Activated T-helper 2 cell treated with anti-CD3 and anti-CD28 coated beads, Interferon-gamma antibody, Interleukin-2, Interleukin-4, amounts not matched to agents 10 μg/mL and 5 μg/mL and 100 μg/mL, durations not matched to agents 14 hours and 24 hours and 36 hours (primary cell): Measurements from ENCODE around the gene NSUN7. TPM values are rescaled to one million over a fixed set of nuclear protein-coding genes. Genes with fewer than 3 reads are reported as not detected.

ENCODE experiments used
- DNase-seq: peaks from one replicate; pipeline ENCODE4 v3.0.0; 2021; ENCODE audit warnings: low spot score
- H3K27ac Mint-ChIP-seq: one replicate; pipeline ENCODE4 v1.8.0; 2021; ENCODE audit warnings: mixed read lengths
- H3K27me3 Mint-ChIP-seq: one replicate; pipeline ENCODE4 v1.8.0; 2021; ENCODE audit warnings: low read depth, mixed read lengths
- H3K36me3 Mint-ChIP-seq: one replicate; pipeline ENCODE4 v1.8.0; 2021; ENCODE audit warnings: low read depth, mixed read lengths
- H3K4me1 Mint-ChIP-seq: one replicate; pipeline ENCODE4 v1.8.0; 2021; ENCODE audit warnings: low read depth, mixed read lengths
- H3K4me3 Mint-ChIP-seq: one replicate; pipeline ENCODE4 v1.8.0; 2021; ENCODE audit warnings: low read depth, mild to moderate bottlenecking, moderate library complexity, mixed read lengths
- H3K9me3 Mint-ChIP-seq: one replicate; pipeline ENCODE4 v1.8.0; 2021; ENCODE audit warnings: mixed read lengths
- intact Hi-C: fragments of 100-400 bp; cut with micrococcal nuclease; formaldehyde crosslinking; loops from one replicate; pipeline ENCODE4 v1.15.1; 2023
- total RNA-seq: library from RNA; stranded (reverse); gene quantifications from 2 replicates; pipeline ENCODE4 v1.2.3, GENCODE V29; 2022

The NSUN7 gene
- total RNA-seq, 1 donor from 2014 or later: not detected

- no peaks in the 10 kb centered on the region for H3K9me3 Mint-ChIP-seq
- intact Hi-C loops: no loop called here
- no peak overlapping the region for H3K4me3 Mint-ChIP-seq
- no peak for DNase-seq
- H3K36me3 Mint-ChIP-seq: no peaks in the 10 kb centered on the region
- peaks cover 5% of the 10 kb centered on the region for H3K4me1 Mint-ChIP-seq
- peaks cover 20% of the 10 kb centered on the region for H3K27me3 Mint-ChIP-seq
- H3K27ac Mint-ChIP-seq: no peak overlapping the region
Measured at GRCh38 chr4:40845154-40845835, 95.5 kb downstream of the NSUN7 start.

- no peak overlapping the region for H3K4me3 Mint-ChIP-seq
- H3K4me1 Mint-ChIP-seq: no peaks in the 10 kb centered on the region
- H3K36me3 Mint-ChIP-seq: no peaks in the 10 kb centered on the region
- DNase-seq: no peak
- no peaks in the 10 kb centered on the region for H3K9me3 Mint-ChIP-seq
- H3K27me3 Mint-ChIP-seq: peaks cover 26% of the 10 kb centered on the region
- no peak overlapping the region for H3K27ac Mint-ChIP-seq
- intact Hi-C loops: no loop called here
Measured at GRCh38 chr4:40846532-40846931, 96.8 kb downstream of the NSUN7 start.

- H3K27ac Mint-ChIP-seq: no peak overlapping the region
- no peak for DNase-seq
- H3K36me3 Mint-ChIP-seq: no peaks in the 10 kb centered on the region
- intact Hi-C loops: no loop called here
- H3K4me3 Mint-ChIP-seq: no peak overlapping the region
- H3K9me3 Mint-ChIP-seq: no peaks in the 10 kb centered on the region
- H3K4me1 Mint-ChIP-seq: no peaks in the 10 kb centered on the region
- H3K27me3 Mint-ChIP-seq: peaks cover 22% of the 10 kb centered on the region
Measured at GRCh38 chr4:40848251-40848650, 98.5 kb downstream of the NSUN7 start.

GRCh38 chr4:40848940-40849339, 99.2 kb downstream of the NSUN7 start:
- intact Hi-C loops: no loop called here
- H3K4me1 Mint-ChIP-seq: no peaks in the 10 kb centered on the region
- H3K27me3 Mint-ChIP-seq: peaks cover 26% of the 10 kb centered on the region
- DNase-seq: no peak
- no peaks in the 10 kb centered on the region for H3K9me3 Mint-ChIP-seq
- no peaks in the 10 kb centered on the region for H3K36me3 Mint-ChIP-seq
- H3K4me3 Mint-ChIP-seq: no peak overlapping the region
- H3K27ac Mint-ChIP-seq: no peak overlapping the region

- Mint-ChIP-seq H3K9me3 (no peaks in the 10 kb centered on the region), H3K4me3 (no peak overlapping the region), H3K27ac (no peak overlapping the region), H3K27me3 (peaks cover 38% of the 10 kb centered on the region), H3K4me1 (no peaks in the 10 kb centered on the region), H3K36me3 (no peaks in the 10 kb centered on the region)
- intact Hi-C loops: no loop called here
- DNase-seq: no peak
Measured at GRCh38 chr4:40850496-40850895, 100.7 kb downstream of the NSUN7 start.

GRCh38 chr4:40856277-40856839, 106.6 kb downstream of the NSUN7 start:
- Mint-ChIP-seq H3K36me3 (no peaks in the 10 kb centered on the region), H3K27ac (no peak overlapping the region), H3K4me3 (peak overlapping the region; percentile 61), H3K9me3 (no peaks in the 10 kb centered on the region), H3K27me3 (peaks cover 60% of the 10 kb centered on the region), H3K4me1 (peaks cover 4% of the 10 kb centered on the region)
- intact Hi-C loops: no loop called here
- no peak for DNase-seq

GRCh38 chr4:40856840-40857362, 107.1 kb downstream of the NSUN7 start:
- H3K27me3 Mint-ChIP-seq: peaks cover 60% of the 10 kb centered on the region
- intact Hi-C loops: no loop called here

GRCh38 chr4:40857956-40858355, 108.2 kb downstream of the NSUN7 start:
- no peak for DNase-seq
- H3K4me1 Mint-ChIP-seq: peaks cover 4% of the 10 kb centered on the region
- H3K9me3 Mint-ChIP-seq: no peaks in the 10 kb centered on the region
- H3K4me3 Mint-ChIP-seq: no peak overlapping the region
- intact Hi-C loops: loop anchor here (2.0 kb wide), 1 partner anchor 17 kb away; no protein-coding TSS in a partner anchor
- H3K36me3 Mint-ChIP-seq: no peaks in the 10 kb centered on the region
- H3K27ac Mint-ChIP-seq: no peak overlapping the region
- H3K27me3 Mint-ChIP-seq: peaks cover 65% of the 10 kb centered on the region

More at GRCh38 chr4:40856840-40857362, 107.1 kb downstream of the NSUN7 start:
- no peaks in the 10 kb centered on the region for H3K36me3 Mint-ChIP-seq
- H3K4me1 Mint-ChIP-seq: peaks cover 4% of the 10 kb centered on the region
- no peaks in the 10 kb centered on the region for H3K9me3 Mint-ChIP-seq
- peak overlapping the region; percentile 61 for H3K4me3 Mint-ChIP-seq
- DNase-seq: peak; percentile 55
- no peak overlapping the region for H3K27ac Mint-ChIP-seq

- peaks cover 63% of the 10 kb centered on the region for H3K27me3 Mint-ChIP-seq
- DNase-seq: no peak
- no peaks in the 10 kb centered on the region for H3K9me3 Mint-ChIP-seq
- no peak overlapping the region for H3K4me3 Mint-ChIP-seq
- H3K4me1 Mint-ChIP-seq: peaks cover 4% of the 10 kb centered on the region
- no peaks in the 10 kb centered on the region for H3K36me3 Mint-ChIP-seq
- no peak overlapping the region for H3K27ac Mint-ChIP-seq
- intact Hi-C loops: loop anchor here (2.0 kb wide), 1 partner anchor 18 kb away; no protein-coding TSS in a partner anchor
Measured at GRCh38 chr4:40858962-40859361, 109.2 kb downstream of the NSUN7 start.

Other genes starting within 250 kb of the NSUN7 start
- gene RBM47, start 120.1 kb upstream of the NSUN7 start, total RNA-seq: 32.9 and 34.8 TPM in 2 replicates